Fibroblast of lung (primary cell): ENCODE results near the gene KIF25. TPM values are rescaled to one million over a fixed set of nuclear protein-coding genes. Genes with fewer than 3 reads are reported as not detected.

Source experiments
- DNase-seq, 2 donors: peaks; one replicate each; pipeline versions ENCODE4 v3.0.0 to v3.0.0-alpha.2; 2010; ENCODE audit warnings: low read depth in 2 of 2
- H2AFZ ChIP-seq: 2 replicates; pipeline ENCODE4 v1.5.1; 2012; ENCODE audit warnings: low read length, control low read depth, inconsistent platforms
- H3K27ac ChIP-seq: 2 replicates; pipeline ENCODE4 v1.5.1; 2011; ENCODE audit warnings: low read length, control low read depth; ENCODE audit not compliant: insufficient read depth
- H3K27me3 ChIP-seq: 2 replicates; pipeline ENCODE4 v1.5.1; 2011; ENCODE audit warnings: mild to moderate bottlenecking, low read length; ENCODE audit not compliant: control insufficient read depth, insufficient read depth
- H3K36me3 ChIP-seq: 2 replicates; pipeline ENCODE4 v1.5.1; 2011; ENCODE audit warnings: low read length; ENCODE audit not compliant: control insufficient read depth, insufficient read depth
- H3K4me1 ChIP-seq: 2 replicates; pipeline ENCODE4 v1.5.1; 2011; ENCODE audit warnings: low read length; ENCODE audit not compliant: control insufficient read depth, insufficient read depth; ENCODE audit errors: extremely low read depth
- H3K4me2 ChIP-seq: 2 replicates; pipeline ENCODE4 v1.5.1; 2011; ENCODE audit warnings: low read length, control low read depth; ENCODE audit not compliant: insufficient read depth; ENCODE audit errors: extremely low read depth
- H3K4me3 ChIP-seq, 4 experiments: fragments of 200-600 bp in 1 of 4; sonication (generic) in 1 of 4; replicated peaks in 1 of 4; 2 replicates each; pipeline ENCODE4 v1.5.1; 2011 to 2016; ENCODE audit warnings: low read length in 4 of 4, low read depth in 3 of 4, mild to moderate bottlenecking in 3 of 4, control low read depth in 2 of 4, inconsistent platforms in 1 of 4, mixed read lengths in 1 of 4; ENCODE audit not compliant: insufficient read depth in 1 of 4; ENCODE audit errors: control extremely low read depth in 1 of 4
- H3K79me2 ChIP-seq: 2 replicates; pipeline ENCODE4 v1.5.1; 2012; ENCODE audit warnings: mild to moderate bottlenecking, low read length, inconsistent platforms; ENCODE audit not compliant: control insufficient read depth, insufficient read depth
- H3K9ac ChIP-seq: 2 replicates; pipeline ENCODE4 v1.5.1; 2011; ENCODE audit warnings: mild to moderate bottlenecking, low read length, control low read depth; ENCODE audit not compliant: insufficient read depth
- H3K9me3 ChIP-seq: 2 replicates; pipeline ENCODE4 v1.5.1; 2012; ENCODE audit warnings: low read depth, low read length; ENCODE audit not compliant: control insufficient read depth, insufficient read depth
- H4K20me1 ChIP-seq: 2 replicates; pipeline ENCODE4 v1.5.1; 2011; ENCODE audit warnings: low read length; ENCODE audit not compliant: control insufficient read depth, insufficient read depth; ENCODE audit errors: extremely low read depth
- CTCF ChIP-seq, 2 donors: IDR thresholded peaks in 1 of 2; conservative IDR thresholded peaks in 1 of 2; 1 replicate in 1 of 2; 2 replicates in 1 of 2; pipeline ENCODE4 v1.5.1; 2011 to 2012; ENCODE audit warnings: low read length in 2 of 2, control low read depth in 1 of 2, inconsistent platforms in 1 of 2, low read depth in 1 of 2, mild to moderate bottlenecking in 1 of 2
- EZH2 ChIP-seq: IDR thresholded peaks from 2 replicates; pipeline ENCODE4 v1.5.1; 2012; ENCODE audit warnings: low read length, control low read depth, mild to moderate bottlenecking; ENCODE audit errors: missing control alignments
- polyA plus RNA-seq, 2 donors: library from polyadenylated mRNA; depleted of rRNA in 1 of 2; stranded (reverse) in 1 of 2; unstranded in 1 of 2; fragments of >200 nt; gene quantifications; 2 replicates each; pipeline ENCODE4 v1.2.1, GENCODE V29; 2011 to 2012; ENCODE audit warnings: missing spikeins in 1 of 2
- total RNA-seq: library from RNA; depleted of rRNA; stranded (reverse); fragments of >200 nt; gene quantifications from 2 replicates; pipeline ENCODE4 v1.2.1, GENCODE V29; 2014

The KIF25 gene
- total and polyA plus RNA-seq, 2 donors (not counting 1 experiment from before 2014, with no cell fraction given), result 0.33 TPM; not detected in 1

DNA sequence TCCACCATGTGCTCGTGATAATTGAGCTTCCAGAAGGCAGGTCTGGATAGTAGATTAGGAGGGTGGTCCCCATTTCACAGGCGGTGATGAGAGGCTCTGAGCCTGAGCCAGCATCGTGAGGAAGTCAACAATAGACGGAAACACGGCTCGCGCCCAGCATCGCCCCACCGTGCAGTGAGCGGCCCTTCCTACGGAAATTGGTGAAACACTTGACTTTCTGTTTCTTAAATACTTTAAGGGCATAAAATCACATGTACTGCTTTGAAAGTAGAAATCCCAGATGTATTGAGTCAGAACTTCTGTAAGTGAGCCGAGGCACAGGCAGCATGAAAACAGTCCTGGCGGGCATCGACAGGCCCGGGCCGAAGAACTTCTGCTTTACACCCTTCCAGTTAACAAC is 4.3 kb upstream of the KIF25 start:
- Histone ChIP-seq H2AFZ (no peak overlapping the region), H3K79me2 (no peaks in the 10 kb centered on the region), H3K9me3 (no peaks in the 10 kb centered on the region), H3K4me2 (no peak overlapping the region), H3K36me3 (no peaks in the 10 kb centered on the region), H4K20me1 (no peaks in the 10 kb centered on the region), H3K27me3 (no peaks in the 10 kb centered on the region), H3K4me3 (no peak overlapping the region), H3K27ac (no peak overlapping the region), H3K4me1 (no peaks in the 10 kb centered on the region), H3K9ac (no peak overlapping the region)
- TF ChIP-seq EZH2 (no peak), CTCF (conservative IDR thresholded peaks at IDR 0.05 in 1 of 2, IDR thresholded peaks at IDR 0.05 in 1 of 2; ENCODE audit: low read depth in 1 of 2, low read length in 2 of 2) (no peak)
- DNase-seq, result no peak

- DNase-seq, result no peak
- Histone ChIP-seq H3K79me2 (no peaks in the 10 kb centered on the region), H3K36me3 (no peaks in the 10 kb centered on the region), H3K9me3 (no peaks in the 10 kb centered on the region), H3K27ac (no peak overlapping the region), H3K27me3 (no peaks in the 10 kb centered on the region), H3K4me1 (no peaks in the 10 kb centered on the region), H3K9ac (no peak overlapping the region), H3K4me2 (no peak overlapping the region), H2AFZ (no peak overlapping the region), H4K20me1 (no peaks in the 10 kb centered on the region), H3K4me3 (no peak overlapping the region)
- TF ChIP-seq CTCF (conservative IDR thresholded peaks at IDR 0.05 in 1 of 2, IDR thresholded peaks at IDR 0.05 in 1 of 2; ENCODE audit: low read depth in 1 of 2, low read length in 2 of 2), result no peak
- TF ChIP-seq EZH2, result no peak
Observed at GRCh38 chr6:167993831-167994230, 3.6 kb upstream of the KIF25 start.

DNA sequence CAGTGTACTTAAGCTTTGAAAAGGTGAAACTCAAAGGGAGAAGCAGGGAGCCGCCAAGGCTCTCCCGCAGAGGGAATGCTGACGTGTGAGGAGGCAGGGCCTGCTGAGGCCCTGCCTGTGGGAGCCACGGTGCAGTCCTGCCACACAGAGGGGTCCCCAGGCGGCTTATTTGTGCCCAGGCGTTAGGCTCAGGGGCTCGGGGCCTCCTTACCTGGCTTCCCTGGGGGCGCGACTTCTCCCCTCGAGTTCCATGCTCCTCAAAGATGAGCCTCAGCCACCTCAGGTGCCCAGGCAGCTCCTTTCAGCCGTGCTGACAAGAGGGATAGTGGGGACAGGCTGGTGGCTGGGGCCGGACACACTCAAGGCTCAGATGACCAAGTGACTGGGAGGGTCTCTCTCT is 2.2 kb upstream of the KIF25 start:
- TF ChIP-seq EZH2, result no peak
- TF ChIP-seq CTCF (conservative IDR thresholded peaks at IDR 0.05 in 1 of 2, IDR thresholded peaks at IDR 0.05 in 1 of 2; ENCODE audit: low read depth in 1 of 2, low read length in 2 of 2), result no peak
- Histone ChIP-seq H4K20me1 (no peaks in the 10 kb centered on the region), H3K9me3 (no peaks in the 10 kb centered on the region), H3K36me3 (no peaks in the 10 kb centered on the region), H3K27ac (no peak overlapping the region), H3K4me2 (no peak overlapping the region), H3K27me3 (no peaks in the 10 kb centered on the region), H2AFZ (no peak overlapping the region), H3K4me3 (no peak overlapping the region), H3K79me2 (no peaks in the 10 kb centered on the region), H3K9ac (no peak overlapping the region), H3K4me1 (no peaks in the 10 kb centered on the region)
- no peak for DNase-seq
